HG03457 (cell line): ENCODE results near the gene MAB21L2.
"Not testable (repeated sequence)": the region's sequence is repeated elsewhere in the genome, so short reads cannot be mapped to it uniquely, and the experiment has no call there.

Experiments
- ATAC-seq: cut with Tn5 transposase; IDR thresholded peaks from one replicate; pipeline ENCODE4 v1.9.1; 2021; ENCODE audit warnings: moderate number of reproducible peaks; ENCODE audit not compliant: unreplicated experiment

MAB21L2 gene

DNA sequence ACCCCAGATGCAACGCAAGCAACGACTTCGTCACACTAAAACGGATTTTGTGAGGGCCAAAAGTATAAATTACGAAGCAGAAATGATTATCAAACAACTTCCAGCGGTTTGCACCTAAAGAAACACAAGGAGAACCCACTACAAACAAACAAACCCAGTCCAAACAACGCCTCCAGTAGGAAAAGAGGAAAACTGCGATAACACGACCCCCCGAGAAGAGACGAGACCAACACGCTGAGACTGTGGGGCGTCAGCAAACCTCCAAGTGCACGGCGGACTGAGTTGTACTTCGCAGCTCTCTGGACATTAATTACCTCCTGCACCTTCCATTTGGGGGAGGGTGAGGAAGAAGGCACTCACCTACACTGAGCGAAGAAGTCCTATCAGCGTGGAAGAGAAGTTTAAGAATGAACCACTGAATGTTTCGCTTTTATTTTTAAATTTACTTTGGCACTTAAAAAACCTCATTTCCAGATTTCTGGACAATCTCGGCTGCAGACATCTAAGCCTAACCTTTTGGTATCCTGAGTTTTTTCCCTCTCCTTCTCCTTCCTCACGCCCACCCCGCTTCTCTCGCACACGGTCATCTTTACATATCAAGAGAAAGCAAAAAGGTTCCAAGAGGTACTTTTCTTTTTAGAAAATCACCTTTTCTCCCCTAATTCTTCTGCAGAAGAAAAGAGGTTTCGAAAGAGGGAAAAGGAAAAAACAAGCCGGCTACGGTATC lies at the start of gene MAB21L2:
Gene MAB21L2, plus strand, starts transcription at position 6 of the 727 bp plus-strand sequence. CDS start 879 bp downstream, outside the sequence.
- ATAC-seq, result no peak

GRCh38 chr4:150533673-150534072 lies 48.3 kb upstream of the MAB21L2 start:
- no peak for ATAC-seq

DNA sequence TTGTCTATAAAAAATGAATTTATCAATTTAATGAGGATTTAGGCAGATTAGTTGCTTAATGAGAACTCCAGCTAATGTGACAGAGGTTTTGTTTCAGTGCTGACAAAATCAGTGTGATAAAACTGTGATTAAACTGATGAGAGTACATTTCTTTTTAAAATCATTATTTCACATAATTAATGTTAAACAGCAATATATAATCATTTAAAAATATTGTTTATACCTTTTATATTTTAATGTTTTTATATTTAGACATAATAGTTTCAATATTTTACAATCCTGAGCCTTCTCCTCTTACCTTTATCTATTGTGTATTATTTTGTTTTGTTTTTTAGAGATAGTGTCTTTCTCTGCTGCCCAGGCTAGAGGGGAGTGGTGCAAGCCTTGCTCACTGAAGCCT lies 47.1 kb upstream of the MAB21L2 start:
- no peak for ATAC-seq

GRCh38 chr4:150537911-150538310 lies 44.0 kb upstream of the MAB21L2 start:
- ATAC-seq, result not testable (repeated sequence)

DNA sequence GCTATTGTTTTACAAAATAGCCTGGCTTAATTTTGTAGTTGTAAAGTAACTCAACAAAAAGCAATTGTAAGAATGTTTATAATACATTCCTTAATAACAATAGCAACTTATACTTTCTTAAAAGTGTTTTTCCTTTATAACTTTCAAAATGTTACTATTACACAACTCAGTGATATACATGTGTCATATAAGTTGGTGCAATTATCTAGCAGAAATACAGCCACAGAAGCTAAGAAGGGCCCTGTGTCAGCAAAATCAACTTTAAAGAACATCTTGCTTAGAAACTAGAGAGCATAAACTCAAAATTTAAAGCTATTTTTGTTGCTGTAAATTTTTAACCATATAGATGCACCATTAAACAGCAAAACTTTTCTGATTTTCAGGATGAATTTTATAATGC lies 41.4 kb upstream of the MAB21L2 start:
- no peak for ATAC-seq

DNA sequence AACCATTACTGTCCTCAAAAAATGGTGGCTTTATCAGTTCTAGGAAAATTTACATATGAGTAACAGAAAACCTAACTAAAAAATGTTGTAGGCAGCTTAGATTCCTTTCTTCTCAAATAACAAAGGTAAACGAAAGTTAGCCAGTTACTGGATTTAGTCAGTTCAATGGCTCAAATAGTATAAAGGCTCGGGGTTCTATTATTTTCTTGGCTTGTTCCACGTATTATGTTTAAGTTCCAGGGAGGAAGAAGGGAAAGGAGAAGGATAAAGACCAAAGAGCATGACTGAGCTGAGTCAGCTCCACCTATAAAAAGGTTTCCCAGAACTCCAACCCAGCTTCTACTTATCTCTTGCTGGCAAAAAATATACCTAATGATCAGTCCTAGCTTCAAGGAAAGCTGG lies 41.0 kb upstream of the MAB21L2 start:
- no peak for ATAC-seq

DNA sequence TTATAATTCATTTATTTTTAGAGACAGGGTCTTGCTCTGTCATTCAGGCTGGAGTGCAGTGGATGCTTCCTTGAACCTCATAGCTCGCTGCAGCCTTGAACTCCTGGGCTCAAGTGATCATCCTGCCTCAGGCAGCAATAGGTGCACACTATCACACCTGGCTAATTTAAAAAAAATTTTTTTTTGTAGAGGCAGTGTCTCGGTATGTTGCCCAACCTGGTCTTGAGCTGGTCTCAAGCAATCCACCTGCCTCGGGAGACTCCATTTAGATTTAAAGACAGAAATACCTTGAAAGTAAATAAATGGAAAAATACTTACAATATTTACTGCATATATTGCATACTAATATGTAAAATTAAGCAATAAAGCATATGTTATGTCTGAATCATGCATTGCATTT lies 40.3 kb upstream of the MAB21L2 start:
- no peak for ATAC-seq

- ATAC-seq, result no peak
Measured at GRCh38 chr4:150543042-150543441, 38.9 kb upstream of the MAB21L2 start.

DNA sequence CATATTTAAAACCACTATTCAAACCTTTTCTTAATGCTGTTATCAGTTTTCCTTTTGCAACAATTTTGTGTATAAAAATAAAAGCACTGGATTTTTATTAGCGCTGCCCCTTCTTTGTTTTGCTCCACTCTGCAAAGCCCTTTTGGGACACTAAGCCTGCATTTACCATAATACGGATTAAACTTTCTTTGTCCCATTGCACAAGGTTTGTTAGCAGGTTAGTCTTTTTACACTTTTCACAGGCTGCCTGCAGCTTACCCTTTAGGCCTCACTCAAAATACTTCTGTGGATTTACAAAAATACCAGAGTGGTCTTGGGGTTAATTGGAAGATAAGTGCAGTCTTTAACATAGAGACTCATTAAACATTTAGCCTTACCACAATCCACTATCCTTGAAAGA lies 35.7 kb upstream of the MAB21L2 start:
- ATAC-seq, result no peak

- no peak for ATAC-seq
Measured at GRCh38 chr4:150547154-150547838, 34.7 kb upstream of the MAB21L2 start.

GRCh38 chr4:150557811-150558210 lies 24.1 kb upstream of the MAB21L2 start:
- ATAC-seq, result not testable (repeated sequence)

- ATAC-seq, result no peak
Measured at GRCh38 chr4:150561143-150561737, 20.7 kb upstream of the MAB21L2 start.

- ATAC-seq, result no peak
Measured at GRCh38 chr4:150562250-150562649, 19.7 kb upstream of the MAB21L2 start.

DNA sequence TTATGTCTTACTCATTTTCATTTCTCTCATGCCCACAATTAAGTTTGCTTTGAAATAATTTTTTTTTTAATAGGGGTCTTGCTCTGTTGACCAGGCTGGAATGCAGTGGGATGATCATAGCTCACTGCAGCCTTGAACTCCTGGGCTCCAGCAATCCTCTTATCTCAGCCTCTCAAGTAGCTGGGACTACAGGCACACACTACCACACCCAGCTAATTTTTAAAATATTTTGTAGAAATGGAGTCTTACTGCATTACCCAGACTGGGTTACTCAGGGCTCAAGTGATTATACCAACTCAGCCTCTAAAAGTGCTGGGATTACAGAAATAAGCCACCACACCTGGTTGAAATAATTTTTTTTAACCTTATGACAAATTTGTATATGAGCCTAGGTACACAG lies 19.2 kb upstream of the MAB21L2 start:
- no peak for ATAC-seq

DNA sequence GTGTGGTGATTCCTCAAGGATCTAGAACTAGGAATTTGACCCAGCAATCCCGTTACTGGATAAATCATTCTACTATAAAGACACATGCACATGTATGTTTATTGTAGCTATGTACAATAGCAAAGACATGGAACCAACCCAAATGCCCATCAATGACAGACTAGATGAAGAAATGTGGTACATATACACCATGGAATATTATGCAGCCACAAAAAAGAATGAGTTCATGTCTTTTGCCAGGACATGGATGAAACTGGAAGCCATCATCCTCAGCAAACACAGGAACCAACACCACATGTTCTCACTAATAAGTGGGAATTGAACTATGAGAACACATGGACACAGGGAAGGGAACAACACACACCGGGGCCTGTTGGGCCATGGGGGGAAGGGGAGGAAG lies 17.0 kb upstream of the MAB21L2 start:
- ATAC-seq, result not testable (repeated sequence)

DNA sequence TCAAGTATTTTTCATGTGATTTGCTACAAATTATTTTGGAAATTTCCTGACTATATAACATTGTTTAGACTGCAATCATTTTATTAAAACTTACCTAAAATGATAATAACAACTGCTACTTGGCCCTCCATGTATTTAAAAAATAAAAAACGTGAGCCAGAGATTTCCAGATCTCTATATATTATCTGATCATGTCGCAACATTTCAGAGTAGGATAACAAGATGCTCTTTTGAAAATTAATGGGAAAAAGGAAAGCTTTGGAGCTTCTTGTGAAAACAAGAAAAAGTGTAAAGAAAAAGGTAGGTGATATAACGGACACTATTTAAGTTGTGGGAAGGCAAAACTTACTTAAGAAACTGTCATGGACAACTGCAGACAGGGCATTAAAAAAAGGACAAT lies 14.9 kb upstream of the MAB21L2 start:
- ATAC-seq, result no peak

GRCh38 chr4:150569384-150569987 lies 12.5 kb upstream of the MAB21L2 start:
- no peak for ATAC-seq

GRCh38 chr4:150569998-150570535 lies 11.9 kb upstream of the MAB21L2 start:
- no peak for ATAC-seq

DNA sequence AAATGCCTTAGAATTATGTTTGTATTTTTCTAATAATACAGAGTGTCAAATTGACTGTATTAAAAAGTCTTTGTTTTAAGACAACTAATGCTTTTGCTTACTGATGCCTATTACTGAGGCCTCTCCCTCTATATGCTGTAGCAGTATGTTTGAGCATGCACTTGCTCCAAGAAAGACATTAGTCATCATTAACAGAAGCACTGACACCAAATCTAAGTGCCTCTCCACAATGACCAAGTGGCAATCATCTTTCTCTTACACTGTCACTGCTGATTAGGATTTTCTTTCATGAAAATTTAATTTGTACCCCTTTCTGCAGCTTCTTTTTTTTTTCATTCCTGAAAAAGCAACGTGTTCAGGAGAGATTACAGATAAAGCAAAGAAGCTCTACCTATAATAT lies 11.1 kb upstream of the MAB21L2 start:
- no peak for ATAC-seq

- no peak for ATAC-seq
Measured at GRCh38 chr4:150572704-150573504, 9.0 kb upstream of the MAB21L2 start.

DNA sequence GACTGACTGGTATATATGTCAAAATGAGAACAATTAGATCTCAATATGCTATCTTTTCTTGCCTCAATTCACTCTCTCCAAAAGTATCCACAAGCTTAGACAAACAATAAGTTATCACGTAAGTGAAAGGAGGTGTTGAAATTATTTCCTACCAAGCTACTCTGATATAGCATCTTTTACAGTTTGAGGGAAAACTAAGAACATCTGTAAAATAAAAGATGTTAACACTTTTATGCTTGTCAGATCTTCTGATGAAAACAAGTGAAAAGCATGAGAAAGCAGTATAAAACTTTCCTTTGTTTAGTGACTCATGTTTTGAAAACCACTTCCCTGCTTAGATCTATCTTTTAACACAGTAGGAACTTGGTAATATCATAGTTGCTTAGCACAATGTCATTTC lies 8.4 kb upstream of the MAB21L2 start:
- no peak for ATAC-seq
